ENCODE results near the gene OSBPL8.
A peak's percentile ranks its signal among the peaks of the same experiment; 100 is the strongest.

OSBPL8 gene

GRCh38 chr12:76460807-76461206 is 98.8 kb downstream of the OSBPL8 start (continued):
- peak; percentile 47; the same call in 1 of the 2 replicates for TF ChIP-seq FEZF1 (tag by site-specific recombination; IDR thresholded peaks at IDR 0.05)

GRCh38 chr12:76457818-76458217 is 101.8 kb downstream of the OSBPL8 start:
- Histone ChIP-seq H3K36me3 (ENCODE audit: control insufficient read depth in 2 of 2, insufficient read depth in 1 of 2, low read length in 2 of 2) (no peaks in the 10 kb centered on the region; a peak in 1 of 3 replicates), H3K27ac (ENCODE audit: extremely low read depth, low read depth, low read length) (no peak overlapping the region), H3K4me1 (ENCODE audit: control insufficient read depth, insufficient read depth, low read length) (0 out of 2 replicates have a peak, but pooled peaks cover 3% of the 10 kb centered on the region), H3K4me3 (ENCODE audit: low read depth, low read length) (no peak overlapping the region), H3K9me3 (ENCODE audit: control insufficient read depth, insufficient read depth, low read depth, low read length) (no peaks in the 10 kb centered on the region)
- TF ChIP-seq ZNF626 (tag by site-specific recombination; IDR thresholded peaks at IDR 0.05) (no peak), ZNF132 (tag by site-specific recombination; IDR thresholded peaks at IDR 0.05; ENCODE audit: borderline replicate concordance) (no peak), WT1 (tag by site-specific recombination; IDR thresholded peaks at IDR 0.05) (no peak), ZNF449 (tag by site-specific recombination; IDR thresholded peaks at IDR 0.05) (no peak), KLF1 (tag by site-specific recombination; IDR thresholded peaks at IDR 0.05) (no peak), REST (tag by site-specific recombination; IDR thresholded peaks at IDR 0.05) (no peak), RBAK (tag by site-specific recombination; IDR thresholded peaks at IDR 0.05) (no peak), ZFP41 (tag by site-specific recombination; IDR thresholded peaks at IDR 0.05; ENCODE audit: borderline replicate concordance) (no peak), ZNF292 (tag by site-specific recombination; IDR thresholded peaks at IDR 0.05; ENCODE audit: borderline replicate concordance, low read depth) (no peak), ZNF266 (tag by site-specific recombination; IDR thresholded peaks at IDR 0.05; ENCODE audit: low read depth) (no peak), ZNF248 (tag by site-specific recombination; IDR thresholded peaks at IDR 0.05) (no peak), ZNF155 (tag by site-specific recombination; IDR thresholded peaks at IDR 0.05) (no peak), ZBTB7A (tag by site-specific recombination; IDR thresholded peaks at IDR 0.05; ENCODE audit: low read depth) (no peak), ZBTB20 (tag by site-specific recombination; IDR thresholded peaks at IDR 0.05) (no peak), ZNF585B (tag by site-specific recombination; IDR thresholded peaks at IDR 0.05) (no peak), ZNF629 (tag by site-specific recombination; IDR thresholded peaks at IDR 0.05) (no peak), ZNF391 (tag by site-specific recombination; IDR thresholded peaks at IDR 0.05; ENCODE audit: borderline replicate concordance, low read depth) (no peak), ZNF324 (tag by site-specific recombination; IDR thresholded peaks at IDR 0.05) (no peak)
- TF ChIP-seq, protein P1, sequence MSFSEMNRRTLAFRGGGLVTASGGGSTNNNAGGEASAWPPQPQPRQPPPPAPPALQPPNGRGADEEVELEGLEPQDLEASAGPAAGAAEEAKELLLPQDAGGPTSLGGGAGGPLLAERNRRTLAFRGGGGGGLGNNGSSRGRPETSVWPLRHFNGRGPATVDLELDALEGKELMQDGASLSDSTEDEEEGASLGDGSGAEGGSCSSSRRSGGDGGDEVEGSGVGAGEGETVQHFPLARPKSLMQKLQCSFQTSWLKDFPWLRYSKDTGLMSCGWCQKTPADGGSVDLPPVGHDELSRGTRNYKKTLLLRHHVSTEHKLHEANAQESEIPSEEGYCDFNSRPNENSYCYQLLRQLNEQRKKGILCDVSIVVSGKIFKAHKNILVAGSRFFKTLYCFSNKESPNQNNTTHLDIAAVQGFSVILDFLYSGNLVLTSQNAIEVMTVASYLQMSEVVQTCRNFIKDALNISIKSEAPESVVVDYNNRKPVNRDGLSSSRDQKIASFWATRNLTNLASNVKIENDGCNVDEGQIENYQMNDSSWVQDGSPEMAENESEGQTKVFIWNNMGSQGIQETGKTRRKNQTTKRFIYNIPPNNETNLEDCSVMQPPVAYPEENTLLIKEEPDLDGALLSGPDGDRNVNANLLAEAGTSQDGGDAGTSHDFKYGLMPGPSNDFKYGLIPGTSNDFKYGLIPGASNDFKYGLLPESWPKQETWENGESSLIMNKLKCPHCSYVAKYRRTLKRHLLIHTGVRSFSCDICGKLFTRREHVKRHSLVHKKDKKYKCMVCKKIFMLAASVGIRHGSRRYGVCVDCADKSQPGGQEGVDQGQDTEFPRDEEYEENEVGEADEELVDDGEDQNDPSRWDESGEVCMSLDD (tag by site-specific recombination; IDR thresholded peaks at IDR 0.05), result no peak
- TF ChIP-seq, protein P2, sequence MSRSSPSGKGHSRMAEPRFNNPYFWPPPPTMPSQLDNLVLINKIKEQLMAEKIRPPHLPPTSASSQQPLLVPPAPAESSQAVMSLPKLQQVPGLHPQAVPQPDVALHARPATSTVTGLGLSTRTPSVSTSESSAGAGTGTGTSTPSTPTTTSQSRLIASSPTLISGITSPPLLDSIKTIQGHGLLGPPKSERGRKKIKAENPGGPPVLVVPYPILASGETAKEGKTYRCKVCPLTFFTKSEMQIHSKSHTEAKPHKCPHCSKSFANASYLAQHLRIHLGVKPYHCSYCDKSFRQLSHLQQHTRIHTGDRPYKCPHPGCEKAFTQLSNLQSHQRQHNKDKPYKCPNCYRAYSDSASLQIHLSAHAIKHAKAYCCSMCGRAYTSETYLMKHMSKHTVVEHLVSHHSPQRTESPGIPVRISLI (tag by site-specific recombination; IDR thresholded peaks at IDR 0.05), result no peak
- POLR2A ChIA-PET, result no interaction called here
- CTCF ChIA-PET, result interaction anchor here (0.6 to 1.3 kb wide), 3 partner anchors 14 to 585 kb away, joined by 3 to 4 read pairs (median 3); no protein-coding TSS in a partner anchor

All from HEK293 (cell line).